Testis (tissue), 3 donors: ENCODE results near the gene RIC3. TPM values are rescaled to one million over a fixed set of nuclear protein-coding genes. Genes with fewer than 3 reads are reported as not detected.

Experiments used
- DNase-seq: peaks from one replicate; pipeline ENCODE4 v3.0.0-alpha.2; 2019
- H3K27ac ChIP-seq, 2 donors: fragments of 200-600 bp; sonication (generic); one replicate each; pipeline ENCODE4 v1.5.1; 2019
- H3K27me3 ChIP-seq: fragments of 200-600 bp; sonication (generic); one replicate; pipeline ENCODE4 v1.5.1; 2019
- H3K36me3 ChIP-seq: fragments of 200-600 bp; sonication (generic); one replicate; pipeline ENCODE4 v1.5.1; 2017; ENCODE audit warnings: low read depth; ENCODE audit errors: missing control alignments
- H3K4me1 ChIP-seq: fragments of 200-600 bp; sonication (generic); one replicate; pipeline ENCODE4 v1.5.1; 2019
- H3K4me3 ChIP-seq, 2 donors: fragments of 200-600 bp; sonication (generic); one replicate each; pipeline ENCODE4 v1.5.1; 2017 to 2019
- H3K9me3 ChIP-seq: fragments of 200-600 bp; sonication (generic); one replicate; pipeline ENCODE4 v1.5.1; 2017
- CTCF ChIP-seq, 3 experiments: fragments of 450-650 bp in 2 of 3; fragments of 200-600 bp in 1 of 3; sonication (generic) in 1 of 3; IDR thresholded peaks; one replicate each; pipeline ENCODE4 v1.5.1; 2016 to 2019; ENCODE audit warnings: antibody characterized with exemption in 3 of 3, mild to moderate bottlenecking in 2 of 3, moderate library complexity in 1 of 3
- POLR2A ChIP-seq: fragments of 450-650 bp; IDR thresholded peaks from one replicate; pipeline ENCODE4 v1.6.1; 2017; ENCODE audit warnings: antibody characterized with exemption, mild to moderate bottlenecking, moderate library complexity
- WGBS, 2 donors: methylation state at CpG; one replicate each; pipeline ENCODE4 v1.1.5; 2018; 5-methylcytosine and 5-hydroxymethylcytosine counted together
- intact Hi-C: fragments of 100-400 bp; cut with DNase I; formaldehyde crosslinking; loops from one replicate; pipeline ENCODE4 v1.15.1; 2023; ENCODE audit warnings: low total_unique reads
- polyA plus RNA-seq: library from polyadenylated mRNA; stranded (reverse); fragments of 350-450 nt; fragmentation: Illumina TruSeq; extraction: RNeasy Lipid Tissue Mini Kit (QIAGEN cat#74804); gene quantifications from one replicate; pipeline ENCODE4 v1.2.3, GENCODE V29; 2014; ENCODE audit warnings: low read depth, low replicate concordance; ENCODE audit not compliant: insufficient read depth
- total RNA-seq, 2 donors: library from RNA; depleted of rRNA; stranded (reverse); fragments of >200 nt; gene quantifications; one replicate each; pipeline ENCODE4 v1.2.3, GENCODE V29; 2016

The RIC3 gene
- total and polyA plus RNA-seq, 3 donors from 2014 or later, result 18.7 to 48.6 (median 42.3) TPM

DNA sequence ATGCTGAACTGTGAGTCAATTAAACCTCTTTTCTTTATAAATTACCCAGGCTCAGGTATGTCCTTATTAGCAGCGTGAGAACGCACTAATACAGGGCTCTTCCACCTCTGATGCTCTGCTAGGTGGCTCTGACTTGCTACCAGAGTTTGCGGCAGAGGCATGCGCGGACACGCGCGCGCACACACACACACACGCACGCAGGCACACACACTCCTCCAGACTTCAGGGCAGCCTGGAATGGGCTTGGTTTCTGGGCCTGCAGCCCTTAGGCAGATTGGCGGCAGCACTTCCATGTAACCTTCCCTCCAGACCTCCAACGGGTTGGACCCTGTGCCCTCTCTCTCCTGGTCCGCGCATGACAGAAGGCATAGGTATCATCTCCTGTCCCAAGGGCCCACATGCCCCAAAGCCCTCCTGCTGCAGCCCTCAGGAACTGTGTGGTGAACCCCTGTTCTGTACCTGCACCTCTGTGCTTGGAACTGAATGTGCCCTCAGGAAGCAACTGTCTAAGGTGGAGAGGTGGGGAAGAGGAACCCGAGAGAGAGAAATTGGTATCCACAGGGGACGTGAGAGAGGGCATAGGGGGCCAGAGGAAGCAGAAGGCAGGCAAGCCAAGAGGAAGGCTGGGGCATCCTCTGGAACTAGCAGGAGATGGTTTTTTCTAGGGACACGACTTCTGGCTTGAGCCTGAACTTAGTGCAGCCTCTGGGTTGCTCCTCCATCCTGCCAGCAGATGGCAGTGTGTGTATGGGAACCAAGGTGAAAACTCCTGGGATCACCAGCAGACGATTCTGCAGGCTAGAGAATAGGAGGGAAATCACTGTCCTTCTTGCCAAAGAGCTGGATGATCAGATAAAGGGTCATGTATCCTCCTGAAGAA is 23.4 kb upstream of the RIC3 start:
- peak; percentile 86 for DNase-seq
- Histone ChIP-seq H3K27me3 (no peaks in the 10 kb centered on the region), H3K9me3 (no peaks in the 10 kb centered on the region), H3K4me3 (no peak overlapping the region), H3K36me3 (no peaks in the 10 kb centered on the region), H3K27ac (no peak overlapping the region), H3K4me1 (no peaks in the 10 kb centered on the region)
- WGBS, 2 donors, result 71 to 74% methylated on average over 16 to 19 of the region's 19 CpGs
- intact Hi-C loops, result no loop called here
- TF ChIP-seq POLR2A (no peak), CTCF (IDR thresholded peaks at IDR 0.05) (peak; percentile 40 to 80 (median 62))

DNA sequence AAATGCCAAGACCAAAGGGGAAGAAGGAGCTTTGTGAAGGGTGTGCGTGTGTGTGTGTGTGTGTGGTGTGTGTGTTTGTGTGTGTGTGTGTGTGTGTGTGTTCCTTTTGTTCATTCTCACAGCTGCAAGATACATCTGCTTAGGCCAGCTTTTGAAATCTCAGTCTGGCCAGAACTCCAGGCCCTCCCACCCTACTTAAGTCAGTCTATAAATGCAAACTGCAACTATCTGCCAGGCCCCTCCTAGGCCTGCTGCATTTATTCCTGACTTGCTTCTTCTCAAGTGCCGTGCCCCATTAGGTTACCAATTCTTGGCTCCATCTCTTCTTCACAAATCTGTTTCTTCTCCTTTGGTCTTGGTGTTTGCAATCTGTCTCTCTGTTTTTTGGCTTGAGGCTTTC is 21.6 kb upstream of the RIC3 start:
- no peak overlapping the region for H3K27ac ChIP-seq
- H3K36me3 ChIP-seq, result no peaks in the 10 kb centered on the region
- H3K9me3 ChIP-seq, result no peaks in the 10 kb centered on the region
- DNase-seq, result no peak
- intact Hi-C loops, result no loop called here
- no peaks in the 10 kb centered on the region for H3K4me1 ChIP-seq
- WGBS, 2 donors, result 45 to 48% methylated on average over 2 of the region's 2 CpGs
- TF ChIP-seq POLR2A (no peak), CTCF (IDR thresholded peaks at IDR 0.05) (no peak)
- no peaks in the 10 kb centered on the region for H3K27me3 ChIP-seq
- H3K4me3 ChIP-seq, result no peak overlapping the region

DNA sequence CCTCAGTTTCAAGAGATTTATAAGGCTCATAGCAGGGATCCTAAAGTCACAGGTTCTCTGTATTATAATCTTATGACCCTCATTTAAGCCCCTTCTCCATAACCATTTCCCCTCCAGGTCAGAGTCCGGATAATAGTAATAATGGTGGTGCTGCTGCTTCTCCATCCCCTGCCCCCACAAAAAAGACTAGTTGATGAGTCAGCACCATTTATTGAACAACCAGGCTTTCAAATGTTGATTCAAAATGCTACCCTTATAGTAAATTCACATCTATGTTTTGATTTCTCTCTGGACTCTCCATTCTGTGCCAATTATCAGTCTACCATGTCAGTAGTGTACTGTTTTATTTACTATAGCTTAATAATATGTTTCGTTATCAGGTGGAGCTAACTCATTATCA is 17.6 kb upstream of the RIC3 start:
- H3K36me3 ChIP-seq, result no peaks in the 10 kb centered on the region
- H3K27me3 ChIP-seq, result no peaks in the 10 kb centered on the region
- H3K4me1 ChIP-seq, result no peaks in the 10 kb centered on the region
- no peak overlapping the region for H3K4me3 ChIP-seq
- H3K9me3 ChIP-seq, result no peaks in the 10 kb centered on the region
- intact Hi-C loops, result no loop called here
- no peak overlapping the region for H3K27ac ChIP-seq
- WGBS, 2 donors, result 86 to 93% methylated on average over 2 of the region's 2 CpGs
- TF ChIP-seq CTCF (IDR thresholded peaks at IDR 0.05), result no peak
- no peak for TF ChIP-seq POLR2A
- DNase-seq, result no peak

GRCh38 chr11:8183111-8183510 is 14.3 kb upstream of the RIC3 start:
- WGBS, 2 donors, result 78 to 86% methylated on average over 5 of the region's 5 CpGs
- intact Hi-C loops, result no loop called here
- H3K27ac ChIP-seq, result no peak overlapping the region

More at GRCh38 chr11:8183111-8183510, 14.3 kb upstream of the RIC3 start:
- Histone ChIP-seq H3K9me3 (no peaks in the 10 kb centered on the region), H3K36me3 (no peaks in the 10 kb centered on the region), H3K4me3 (no peak overlapping the region), H3K27me3 (no peaks in the 10 kb centered on the region), H3K4me1 (no peaks in the 10 kb centered on the region)
- no peak for DNase-seq
- TF ChIP-seq POLR2A, result no peak
- no peak for TF ChIP-seq CTCF (IDR thresholded peaks at IDR 0.05)
